Esophagus muscularis mucosa (tissue), 4 donors: ENCODE data around the gene SEMA7A. TPM values are rescaled to one million over a fixed set of nuclear protein-coding genes. Genes with fewer than 3 reads are reported as not detected.

ENCODE experiments used
- DNase-seq: peaks from one replicate; pipeline ENCODE4 v3.0.0-alpha.2; 2017; ENCODE audit errors: extremely low spot score
- H3K27ac ChIP-seq, 4 donors: fragments of 200-600 bp; sonication (generic); replicated peaks in 1 of 4; 1 replicate in 3 of 4; 2 replicates in 1 of 4; pipeline ENCODE4 v1.5.1; 2016 to 2019; ENCODE audit warnings: mild to moderate bottlenecking in 1 of 4
- H3K27me3 ChIP-seq, 4 donors: fragments of 200-600 bp; sonication (generic); one replicate each; pipeline versions ENCODE4 v1.5.1 to v1.6.0; 2016 to 2019
- H3K36me3 ChIP-seq, 4 donors: fragments of 200-600 bp; sonication (generic); one replicate each; pipeline ENCODE4 v1.5.1; 2016 to 2019
- H3K4me1 ChIP-seq, 4 donors: fragments of 200-600 bp; sonication (generic); one replicate each; pipeline ENCODE4 v1.5.1; 2016 to 2019
- H3K4me3 ChIP-seq, 4 donors: fragments of 200-600 bp; sonication (generic); 1 replicate in 2 of 4; 2 replicates in 2 of 4; pipeline ENCODE4 v1.5.1; 2016 to 2019; ENCODE audit warnings: mild to moderate bottlenecking in 4 of 4, moderate library complexity in 1 of 4
- H3K9me3 ChIP-seq, 4 donors: fragments of 200-600 bp; sonication (generic); 1 replicate in 3 of 4; 2 replicates in 1 of 4; pipeline ENCODE4 v1.5.1; 2016 to 2019
- EP300 ChIP-seq: sonication (generic); formaldehyde crosslinking; IDR thresholded peaks from one replicate; pipeline ENCODE4 v1.6.1; 2017; ENCODE audit warnings: antibody characterized with exemption
- POLR2A ChIP-seq: fragments of 450-650 bp; IDR thresholded peaks from one replicate; pipeline ENCODE4 v1.6.1; 2017; ENCODE audit warnings: antibody characterized with exemption, moderate library complexity, mild to moderate bottlenecking, low read depth
- POLR2AphosphoS5 ChIP-seq, 2 donors: sonication (generic); formaldehyde crosslinking; IDR thresholded peaks; one replicate each; pipeline ENCODE4 v1.6.1; 2017; ENCODE audit warnings: antibody characterized with exemption in 2 of 2
- whole genome bisulfite sequencing: methylation state at CpG from one replicate; pipeline ENCODE4 v1.1.5; 2018; 5-methylcytosine and 5-hydroxymethylcytosine counted together
- intact Hi-C: fragments of 100-400 bp; cut with DNase I; formaldehyde crosslinking; loops from one replicate; pipeline ENCODE4 v1.15.1; 2023
- total RNA-seq, 4 donors: library from RNA; depleted of rRNA; stranded (reverse); fragments of >200 nt; gene quantifications; one replicate each; pipeline versions ENCODE4 v1.1.0 to v1.2.1, GENCODE V29; 2016
- TF ChIP-seq, protein P1 (sequence below), 3 experiments: fragments of 200-600 bp in 2 of 3; fragments of 450-650 bp in 1 of 3; sonication (generic) in 2 of 3; IDR thresholded peaks; one replicate each; pipeline ENCODE4 v1.5.1; 2017 to 2019; ENCODE audit warnings: antibody characterized with exemption in 3 of 3, mild to moderate bottlenecking in 2 of 3, moderate library complexity in 1 of 3

The SEMA7A gene
- total RNA-seq, 4 donors from 2014 or later: 1.2 to 4.1 (median 2.7) TPM

DNA sequence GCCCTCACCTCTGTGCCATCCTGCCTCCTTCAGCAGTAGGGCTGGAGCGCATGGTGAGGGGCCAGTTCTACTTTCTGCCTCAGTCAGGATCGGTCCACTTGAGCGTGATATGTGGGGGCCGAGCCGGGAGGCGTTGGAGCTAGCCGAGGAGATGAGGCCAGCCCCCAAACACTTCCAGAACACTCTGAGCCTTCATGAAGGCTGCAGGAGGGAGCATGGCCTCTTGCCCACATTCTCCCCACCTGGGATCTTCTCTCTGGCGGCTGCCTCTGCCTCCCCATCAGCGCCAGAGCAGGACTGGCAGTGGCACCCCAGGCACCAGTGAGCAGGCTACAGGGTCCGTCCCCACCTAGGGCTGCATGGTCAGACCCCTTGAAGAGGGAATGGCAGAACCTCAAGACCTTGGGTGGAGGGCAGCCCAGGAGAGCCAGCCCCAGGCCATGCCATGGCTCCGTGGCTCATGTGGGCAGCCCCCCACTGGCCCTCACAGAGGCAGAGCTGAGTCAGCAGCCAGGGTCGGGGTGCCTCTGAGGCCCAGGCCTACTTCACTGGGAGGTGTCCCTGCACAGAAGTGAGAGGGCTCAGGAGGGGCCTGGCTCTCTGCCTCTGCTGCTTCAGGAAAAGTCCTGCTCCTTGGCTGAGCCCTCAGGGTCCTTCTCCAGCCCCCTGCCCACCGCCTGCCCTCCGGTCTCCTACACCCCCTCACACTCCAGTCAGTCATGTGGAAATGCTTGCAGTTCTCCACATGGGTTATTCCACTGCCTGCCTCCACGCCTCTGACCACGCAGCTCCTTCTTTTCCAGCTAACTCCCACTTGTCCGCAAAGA, 38.2 kb downstream of the SEMA7A start:
- 95% methylated on average over 5 of the region's 17 CpGs for WGBS

DNA sequence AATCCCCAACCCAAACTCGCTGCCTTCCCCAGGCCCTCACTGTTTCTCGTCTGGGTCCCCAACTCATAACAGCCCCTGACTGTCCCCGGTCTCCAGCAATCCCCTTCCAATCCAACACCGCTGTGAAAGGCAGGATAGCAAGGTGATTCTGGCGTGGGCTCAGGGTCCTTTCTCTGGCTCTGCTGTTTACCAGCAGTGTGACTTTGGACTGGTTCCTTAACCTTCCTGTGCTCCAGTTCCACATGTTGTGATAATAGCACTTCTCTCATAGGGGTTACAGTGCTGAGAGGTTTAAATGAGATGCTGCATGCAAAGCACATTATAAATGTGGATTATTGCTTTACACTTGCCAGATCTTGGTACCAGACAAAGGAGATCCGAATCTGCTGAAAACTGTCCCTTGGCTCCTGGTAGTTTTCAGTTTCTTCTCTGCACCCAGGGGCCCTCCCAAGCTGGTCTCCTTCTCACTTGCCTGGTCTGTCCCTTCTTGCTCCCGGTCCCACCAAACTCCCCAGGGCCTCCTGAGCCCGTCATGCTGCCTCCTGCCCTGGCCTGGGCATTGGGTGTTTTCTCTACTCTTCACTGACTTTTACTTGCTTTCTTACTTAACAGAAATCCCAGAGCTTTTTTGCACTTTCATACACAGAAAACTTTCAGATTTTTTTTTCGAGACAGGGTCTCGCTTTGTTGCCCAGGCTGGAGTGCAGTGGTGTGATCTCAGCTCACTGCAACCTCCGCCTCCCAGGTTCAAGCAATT, 39.5 kb downstream of the SEMA7A start:
- no peak overlapping the region for H3K4me3 ChIP-seq
- no peaks in the 10 kb centered on the region for H3K36me3 ChIP-seq
- intact Hi-C loops: no loop called here
- 92% methylated on average over 11 of the region's 11 CpGs for WGBS
- no peak for DNase-seq
- H3K9me3 ChIP-seq: no peaks in the 10 kb centered on the region
- no peaks in the 10 kb centered on the region for H3K4me1 ChIP-seq
- TF ChIP-seq EP300: no peak
- TF ChIP-seq POLR2A: no peak
- TF ChIP-seq, protein P1, sequence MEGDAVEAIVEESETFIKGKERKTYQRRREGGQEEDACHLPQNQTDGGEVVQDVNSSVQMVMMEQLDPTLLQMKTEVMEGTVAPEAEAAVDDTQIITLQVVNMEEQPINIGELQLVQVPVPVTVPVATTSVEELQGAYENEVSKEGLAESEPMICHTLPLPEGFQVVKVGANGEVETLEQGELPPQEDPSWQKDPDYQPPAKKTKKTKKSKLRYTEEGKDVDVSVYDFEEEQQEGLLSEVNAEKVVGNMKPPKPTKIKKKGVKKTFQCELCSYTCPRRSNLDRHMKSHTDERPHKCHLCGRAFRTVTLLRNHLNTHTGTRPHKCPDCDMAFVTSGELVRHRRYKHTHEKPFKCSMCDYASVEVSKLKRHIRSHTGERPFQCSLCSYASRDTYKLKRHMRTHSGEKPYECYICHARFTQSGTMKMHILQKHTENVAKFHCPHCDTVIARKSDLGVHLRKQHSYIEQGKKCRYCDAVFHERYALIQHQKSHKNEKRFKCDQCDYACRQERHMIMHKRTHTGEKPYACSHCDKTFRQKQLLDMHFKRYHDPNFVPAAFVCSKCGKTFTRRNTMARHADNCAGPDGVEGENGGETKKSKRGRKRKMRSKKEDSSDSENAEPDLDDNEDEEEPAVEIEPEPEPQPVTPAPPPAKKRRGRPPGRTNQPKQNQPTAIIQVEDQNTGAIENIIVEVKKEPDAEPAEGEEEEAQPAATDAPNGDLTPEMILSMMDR (IDR thresholded peaks at IDR 0.05): no peak
- TF ChIP-seq POLR2AphosphoS5 (IDR thresholded peaks at IDR 0.05): no peak
- H3K27ac ChIP-seq: no peak overlapping the region
- H3K27me3 ChIP-seq: peaks cover 0 to 4% (median 0%) of the 10 kb centered on the region in 4 donors

More for the DNA sequence above, 38.2 kb downstream of the SEMA7A start:
- TF ChIP-seq POLR2AphosphoS5 (IDR thresholded peaks at IDR 0.05): no peak
- TF ChIP-seq POLR2A: no peak
- TF ChIP-seq EP300: no peak
- TF ChIP-seq, protein P1 (IDR thresholded peaks at IDR 0.05): no peak
- DNase-seq: no peak
- Histone ChIP-seq H3K9me3 (no peaks in the 10 kb centered on the region), H3K4me1 (no peaks in the 10 kb centered on the region), H3K4me3 (no peak overlapping the region), H3K27ac (no peak overlapping the region), H3K27me3 (peaks cover 0 to 13% (median 0%) of the 10 kb centered on the region in 4 donors), H3K36me3 (no peaks in the 10 kb centered on the region)
- intact Hi-C loops: no loop called here

DNA sequence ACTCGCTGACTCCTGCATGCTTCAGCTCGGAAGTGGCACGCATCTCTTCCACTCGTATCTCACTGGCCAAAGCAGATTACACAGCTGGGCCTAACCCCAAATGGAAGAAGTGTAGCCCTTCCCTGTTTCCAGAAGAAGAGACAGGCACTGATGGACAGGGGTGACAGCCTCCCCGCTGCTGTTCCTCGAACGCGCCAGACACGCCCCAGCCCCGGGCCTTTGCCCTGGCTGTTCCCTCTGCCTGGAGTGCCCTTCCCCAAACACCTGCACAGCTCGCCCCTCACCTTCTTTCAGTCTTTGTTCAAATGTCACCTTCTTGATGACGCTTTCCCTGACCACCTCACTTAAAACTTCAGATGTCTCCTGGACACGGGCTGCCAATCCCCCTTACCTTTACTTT, 40.3 kb downstream of the SEMA7A start:
- Histone ChIP-seq H3K36me3 (no peaks in the 10 kb centered on the region), H3K4me3 (no peak overlapping the region), H3K27ac (no peak overlapping the region), H3K9me3 (no peaks in the 10 kb centered on the region), H3K4me1 (no peaks in the 10 kb centered on the region), H3K27me3 (peaks cover 0 to 4% (median 0%) of the 10 kb centered on the region in 4 donors)
- 90% methylated on average over 13 of the region's 13 CpGs for WGBS
- intact Hi-C loops: no loop called here
- no peak for DNase-seq
- TF ChIP-seq POLR2A (no peak), EP300 (no peak), POLR2AphosphoS5 (IDR thresholded peaks at IDR 0.05) (no peak)
- TF ChIP-seq, protein P1 (IDR thresholded peaks at IDR 0.05): no peak

DNA sequence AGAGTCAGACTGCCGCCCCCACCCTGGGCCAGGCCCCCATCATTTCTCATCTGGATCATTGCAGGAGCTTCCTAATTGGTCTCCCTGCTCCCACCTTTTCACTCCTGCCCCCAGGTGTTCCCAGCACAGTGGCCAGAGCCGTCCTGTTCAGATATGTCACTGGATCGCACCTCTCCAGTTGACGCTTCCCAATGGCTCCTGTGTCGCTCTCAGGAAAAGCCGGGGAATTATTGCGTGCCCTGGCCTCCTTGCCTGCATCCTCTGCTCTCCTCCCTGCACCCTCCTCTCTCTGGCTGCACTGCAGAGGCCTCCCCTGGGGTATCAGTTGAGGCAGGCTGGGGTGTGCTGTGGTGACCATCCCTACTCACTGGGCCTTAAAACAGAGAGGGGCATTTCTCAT, 40.9 kb downstream of the SEMA7A start:
- no peaks in the 10 kb centered on the region for H3K4me1 ChIP-seq
- 93% methylated on average over 4 of the region's 7 CpGs for WGBS
- TF ChIP-seq, protein P1 (IDR thresholded peaks at IDR 0.05): no peak
- TF ChIP-seq POLR2AphosphoS5 (IDR thresholded peaks at IDR 0.05): no peak
- no peak for TF ChIP-seq EP300
- intact Hi-C loops: no loop called here
- H3K27ac ChIP-seq: no peak overlapping the region
- DNase-seq: no peak
- H3K36me3 ChIP-seq: no peaks in the 10 kb centered on the region
- H3K4me3 ChIP-seq: no peak overlapping the region
- peaks cover 0 to 4% (median 0%) of the 10 kb centered on the region in 4 donors for H3K27me3 ChIP-seq
- no peaks in the 10 kb centered on the region for H3K9me3 ChIP-seq
